Measurements from ENCODE around the gene STYXL2.

The STYXL2 gene

DNA sequence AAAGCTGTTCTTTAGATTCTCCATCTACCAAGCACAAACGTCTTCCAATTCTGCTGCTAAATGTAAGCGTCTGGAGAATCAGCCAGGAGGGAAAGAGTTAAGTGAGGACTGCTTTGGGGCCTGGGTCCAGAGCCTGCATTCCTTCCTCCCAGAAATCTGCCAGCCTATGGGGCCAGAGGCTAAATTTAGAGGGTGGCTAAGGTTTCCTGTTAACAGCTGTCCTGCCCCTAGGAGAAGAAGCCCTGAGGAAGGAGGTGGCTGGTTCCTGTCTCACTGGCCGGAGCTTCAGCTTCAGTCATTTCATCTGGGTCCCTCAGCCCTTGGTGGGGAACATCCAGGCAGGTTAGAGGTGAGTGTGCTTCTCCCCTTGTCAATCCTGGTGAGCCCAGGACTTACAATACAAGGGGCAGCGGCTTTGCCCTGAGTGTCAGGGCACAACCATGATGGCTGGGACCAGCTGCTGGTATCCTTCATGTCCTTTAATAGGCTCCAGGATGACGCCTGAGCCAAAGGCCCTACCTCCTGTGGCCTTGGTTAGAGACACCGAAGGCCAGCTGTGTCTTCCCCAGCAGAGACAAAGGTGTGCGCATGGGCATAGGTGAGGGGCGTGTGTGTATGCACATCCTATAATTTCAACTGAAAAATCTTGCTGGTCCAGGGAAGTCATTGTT is at the start of gene STYXL2:
Gene STYXL2 (plus strand): TSS at position 230 of the 671 bp plus-strand sequence. CDS start 775 bp downstream, outside the sequence.
- Histone ChIP-seq H3K9me2 (ENCODE audit: low read depth, low read length) (no peaks in the 10 kb centered on the region), H3K79me2 (ENCODE audit: insufficient read depth, low read length) (no peaks in the 10 kb centered on the region), H3K9ac (ENCODE audit: low read length) (no peak within 1 kb of the TSS), H4K20me1 (ENCODE audit: insufficient read depth, low read length) (no peaks in the 10 kb centered on the region), H3K4me2 (ENCODE audit: low read length) (no peak within 1 kb of the TSS), H3K36me3 (ENCODE audit: insufficient read depth, low read length) (no peaks in the 10 kb centered on the region), H3K9me3 (ENCODE audit: low read length) (peaks cover 3% of the 10 kb centered on the region; the same call in 1 of the 2 replicates), H3F3A (ENCODE audit: insufficient read depth, low read length) (no peaks in the 10 kb centered on the region), H3K27ac (ENCODE audit: low read depth, low read length, poor library complexity, severe bottlenecking) (no peak within 1 kb of the TSS), H3K4me1 (ENCODE audit: insufficient read depth, low read length, severe bottlenecking) (no peaks in the 10 kb centered on the region), H3K4me3 (ENCODE audit: low read depth, low read length, poor library complexity, severe bottlenecking) (no peak within 1 kb of the TSS), H2AFZ (ENCODE audit: low read length) (no peak within 1 kb of the TSS), H3K27me3 (ENCODE audit: insufficient read depth, low read length) (0 out of 2 replicates have a peak, but pooled peaks cover 8% of the 10 kb centered on the region)
- TF ChIP-seq CTCF (IDR thresholded peaks at IDR 0.05; ENCODE audit: low read length) (no peak), EZH2 (IDR thresholded peaks at IDR 0.05; ENCODE audit: borderline replicate concordance, low read length) (no peak)

DNA sequence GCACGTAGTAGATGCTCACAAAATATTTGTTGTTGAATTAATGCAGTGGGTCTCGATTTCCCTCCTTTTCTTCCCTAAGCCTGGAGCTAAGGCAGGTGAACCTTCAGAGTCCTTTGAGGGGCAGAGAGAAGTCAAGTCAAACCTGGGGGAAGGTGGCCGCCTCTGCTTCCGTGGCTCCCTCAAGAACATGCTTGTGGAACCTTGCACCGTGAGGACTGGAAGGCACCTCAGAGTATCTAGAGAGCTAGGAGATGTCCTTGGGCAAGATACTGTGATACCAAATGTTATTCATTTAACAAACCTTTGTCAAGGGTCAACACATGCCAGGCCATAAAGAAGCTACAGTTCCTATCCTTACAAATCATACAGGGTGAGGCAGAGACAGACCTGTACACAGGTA is 42.0 kb upstream of the STYXL2 start:
- TF ChIP-seq EZH2 (IDR thresholded peaks at IDR 0.05; ENCODE audit: borderline replicate concordance, low read length) (no peak), CTCF (IDR thresholded peaks at IDR 0.05; ENCODE audit: low read length) (no peak)
- Histone ChIP-seq H3K27ac (ENCODE audit: low read depth, low read length, poor library complexity, severe bottlenecking) (no peak overlapping the region), H3K4me1 (ENCODE audit: insufficient read depth, low read length, severe bottlenecking) (no peaks in the 10 kb centered on the region), H3K79me2 (ENCODE audit: insufficient read depth, low read length) (no peaks in the 10 kb centered on the region), H3F3A (ENCODE audit: insufficient read depth, low read length) (no peaks in the 10 kb centered on the region), H3K36me3 (ENCODE audit: insufficient read depth, low read length) (no peaks in the 10 kb centered on the region), H3K9ac (ENCODE audit: low read length) (no peak overlapping the region), H3K27me3 (ENCODE audit: insufficient read depth, low read length) (no peaks in the 10 kb centered on the region), H3K4me3 (ENCODE audit: low read depth, low read length, poor library complexity, severe bottlenecking) (no peak overlapping the region), H3K4me2 (ENCODE audit: low read length) (no peak overlapping the region), H4K20me1 (ENCODE audit: insufficient read depth, low read length) (no peaks in the 10 kb centered on the region), H3K9me2 (ENCODE audit: low read depth, low read length) (no peaks in the 10 kb centered on the region), H3K9me3 (ENCODE audit: low read length) (no peaks in the 10 kb centered on the region), H2AFZ (ENCODE audit: low read length) (no peak overlapping the region)

- H3K4me3 ChIP-seq (ENCODE audit: low read depth, low read length, poor library complexity, severe bottlenecking): no peak overlapping the region
- H3K36me3 ChIP-seq (ENCODE audit: insufficient read depth, low read length): no peaks in the 10 kb centered on the region
- H3K27me3 ChIP-seq (ENCODE audit: insufficient read depth, low read length): no peaks in the 10 kb centered on the region
- no peaks in the 10 kb centered on the region for H4K20me1 ChIP-seq (ENCODE audit: insufficient read depth, low read length)
- no peaks in the 10 kb centered on the region for H3K9me2 ChIP-seq (ENCODE audit: low read depth, low read length)
- no peaks in the 10 kb centered on the region for H3K9me3 ChIP-seq (ENCODE audit: low read length)
- H3K4me1 ChIP-seq (ENCODE audit: insufficient read depth, low read length, severe bottlenecking): no peaks in the 10 kb centered on the region
- no peak overlapping the region for H3K9ac ChIP-seq (ENCODE audit: low read length)
- no peak overlapping the region for H3K27ac ChIP-seq (ENCODE audit: low read depth, low read length, poor library complexity, severe bottlenecking)
- no peak overlapping the region for H3K4me2 ChIP-seq (ENCODE audit: low read length)
- H3K79me2 ChIP-seq (ENCODE audit: insufficient read depth, low read length): no peaks in the 10 kb centered on the region
- no peaks in the 10 kb centered on the region for H3F3A ChIP-seq (ENCODE audit: insufficient read depth, low read length)
- no peak overlapping the region for H2AFZ ChIP-seq (ENCODE audit: low read length)
- peak; percentile 20; the same call in 1 of the 2 replicates for TF ChIP-seq CTCF (IDR thresholded peaks at IDR 0.05; ENCODE audit: low read length)
- TF ChIP-seq EZH2 (IDR thresholded peaks at IDR 0.05; ENCODE audit: borderline replicate concordance, low read length): no peak
Observed at GRCh38 chr1:167052389-167052788, 41.5 kb upstream of the STYXL2 start.

All from OCI-LY1 (cell line).